ENCODE data around the gene TDG.
"Not testable (repeated sequence)": the region's sequence is repeated elsewhere in the genome, so short reads cannot be mapped to it uniquely, and the experiment has no call there.

Gene TDG

GRCh38 chr12:103960616-103961227 lies 5.0 kb upstream of the TDG start:
- no peak for DNase-seq (ENCODE audit: low spot score)

GRCh38 chr12:103962493-103962892 lies 3.2 kb upstream of the TDG start:
- no peak for DNase-seq (ENCODE audit: low spot score)

GRCh38 chr12:103964805-103965204 lies 867 bp upstream of the TDG start:
- DNase-seq (ENCODE audit: low spot score): no peak

GRCh38 chr12:103965255-103965589 lies 450 bp upstream of the TDG start:
- no peak for DNase-seq (ENCODE audit: low spot score)

- no peak for DNase-seq (ENCODE audit: low spot score)
Measured at GRCh38 chr12:103966736-103967135, 1.1 kb downstream of the TDG start.

GRCh38 chr12:103969391-103969790 lies 3.7 kb downstream of the TDG start:
- DNase-seq (ENCODE audit: low spot score): no peak

- no peak for DNase-seq (ENCODE audit: low spot score)
Measured at GRCh38 chr12:103973909-103974308, 8.2 kb downstream of the TDG start.

- no peak for DNase-seq (ENCODE audit: low spot score)
Measured at GRCh38 chr12:103975368-103975767, 9.7 kb downstream of the TDG start.

- no peak for DNase-seq (ENCODE audit: low spot score)
Measured at GRCh38 chr12:103978384-103978982, 12.8 kb downstream of the TDG start.

- no peak for DNase-seq (ENCODE audit: low spot score)
Measured at GRCh38 chr12:103986829-103987228, 21.2 kb downstream of the TDG start.

- DNase-seq (ENCODE audit: low spot score): no peak
Measured at GRCh38 chr12:103994235-103994634, 28.6 kb downstream of the TDG start.

GRCh38 chr12:103996595-103996994 lies 30.9 kb downstream of the TDG start:
- DNase-seq (ENCODE audit: low spot score): no peak

GRCh38 chr12:103997286-103997900 lies 31.7 kb downstream of the TDG start:
- no peak for DNase-seq (ENCODE audit: low spot score)

GRCh38 chr12:103998976-103999375 lies 33.3 kb downstream of the TDG start:
- no peak for DNase-seq (ENCODE audit: low spot score)

- DNase-seq (ENCODE audit: low spot score): no peak
Measured at GRCh38 chr12:104000807-104001434, 35.2 kb downstream of the TDG start.

- no peak for DNase-seq (ENCODE audit: low spot score)
Measured at GRCh38 chr12:104002686-104003085, 37.0 kb downstream of the TDG start.

- DNase-seq (ENCODE audit: low spot score): no peak
Measured at GRCh38 chr12:104003596-104003995, 37.9 kb downstream of the TDG start.

GRCh38 chr12:104006929-104007328 lies 41.3 kb downstream of the TDG start:
- DNase-seq (ENCODE audit: low spot score): no peak

GRCh38 chr12:104010121-104010520 lies 44.4 kb downstream of the TDG start:
- no peak for DNase-seq (ENCODE audit: low spot score)

- peak; percentile 11 for DNase-seq (ENCODE audit: low spot score)
Measured at GRCh38 chr12:104010606-104011169, 45.0 kb downstream of the TDG start.

- no peak for DNase-seq (ENCODE audit: low spot score)
Measured at GRCh38 chr12:104011253-104011652, 45.6 kb downstream of the TDG start.

GRCh38 chr12:104012331-104012730 lies 46.7 kb downstream of the TDG start:
- no peak for DNase-seq (ENCODE audit: low spot score)

- DNase-seq (ENCODE audit: low spot score): not testable (repeated sequence)
Measured at GRCh38 chr12:104021862-104022261, 56.2 kb downstream of the TDG start.
